ENCODE measurements around the gene SPDYA.
A peak's percentile ranks its signal among the peaks of the same experiment; 100 is the strongest.

Gene SPDYA

DNA sequence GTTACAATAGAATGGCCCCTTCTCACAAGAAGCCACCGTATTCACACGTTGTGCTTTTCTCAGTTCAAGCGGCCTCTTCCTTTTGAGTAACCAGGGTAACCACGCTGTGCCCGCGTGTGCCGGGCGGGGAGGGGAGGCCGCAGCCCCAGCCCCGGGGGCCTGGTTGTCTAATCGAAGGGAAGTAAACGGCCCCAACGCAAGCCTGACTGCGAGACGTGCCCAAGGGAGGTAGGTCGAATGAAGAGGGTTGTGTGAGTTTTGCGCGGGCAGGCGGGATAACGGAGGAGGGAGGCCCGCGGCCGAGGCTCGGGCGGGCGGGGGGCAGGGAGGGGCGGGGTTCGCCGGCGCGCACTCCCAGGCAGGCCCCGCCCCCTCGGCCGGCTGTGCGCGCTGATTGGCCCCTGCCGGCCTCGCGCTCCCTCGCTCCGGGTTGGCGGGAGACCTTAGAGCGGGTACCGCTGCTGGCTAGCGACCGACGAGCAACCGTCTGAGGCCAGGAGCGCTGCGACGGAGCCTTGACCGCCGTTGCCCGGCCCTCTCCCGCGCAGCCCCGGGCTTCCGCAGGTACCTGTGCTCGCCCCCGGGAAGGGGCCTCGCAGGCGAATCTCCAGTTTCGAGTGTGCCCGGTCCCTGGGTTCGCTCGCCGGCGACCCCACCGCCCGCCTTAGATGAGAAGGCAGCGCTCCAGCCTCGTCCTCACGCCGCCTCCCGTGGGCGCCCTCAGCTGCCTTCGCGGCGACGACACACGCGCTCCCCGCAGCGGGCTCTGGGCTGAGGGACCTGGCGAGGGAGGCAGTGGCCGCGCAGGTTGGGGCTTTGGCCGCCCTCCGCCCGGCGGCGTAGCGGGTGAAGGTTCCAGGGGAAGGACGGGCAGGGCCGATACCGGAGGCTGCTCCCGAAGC, at the start of gene SPDYA:
Gene SPDYA, plus strand, starts transcription at position 451 of the 902 bp plus-strand sequence. CDS start 5,181 bp downstream, outside the sequence.
- Histone ChIP-seq H3K9ac (ENCODE audit: low read length) (no peak within 1 kb of the TSS), H4K20me1 (ENCODE audit: insufficient read depth, low read length) (no peaks in the 10 kb centered on the region), H2AFZ (ENCODE audit: low read length) (no peak within 1 kb of the TSS), H3K4me1 (ENCODE audit: insufficient read depth, low read length, severe bottlenecking) (peaks cover 8% of the 10 kb centered on the region), H3K79me2 (ENCODE audit: insufficient read depth, low read length) (no peaks in the 10 kb centered on the region), H3K4me3 (ENCODE audit: low read depth, low read length, poor library complexity, severe bottlenecking) (peak within 1 kb of the TSS; percentile 47), H3K4me2 (ENCODE audit: low read length) (peak within 1 kb of the TSS; percentile 53), H3K9me2 (ENCODE audit: low read depth, low read length) (no peaks in the 10 kb centered on the region), H3K27ac (ENCODE audit: low read depth, low read length, poor library complexity, severe bottlenecking) (no peak within 1 kb of the TSS), H3F3A (ENCODE audit: insufficient read depth, low read length) (no peaks in the 10 kb centered on the region), H3K9me3 (ENCODE audit: low read length) (no peaks in the 10 kb centered on the region), H3K27me3 (ENCODE audit: insufficient read depth, low read length) (no peaks in the 10 kb centered on the region), H3K36me3 (ENCODE audit: insufficient read depth, low read length) (no peaks in the 10 kb centered on the region; the same call in 1 of the 2 replicates)
- TF ChIP-seq, protein P1, sequence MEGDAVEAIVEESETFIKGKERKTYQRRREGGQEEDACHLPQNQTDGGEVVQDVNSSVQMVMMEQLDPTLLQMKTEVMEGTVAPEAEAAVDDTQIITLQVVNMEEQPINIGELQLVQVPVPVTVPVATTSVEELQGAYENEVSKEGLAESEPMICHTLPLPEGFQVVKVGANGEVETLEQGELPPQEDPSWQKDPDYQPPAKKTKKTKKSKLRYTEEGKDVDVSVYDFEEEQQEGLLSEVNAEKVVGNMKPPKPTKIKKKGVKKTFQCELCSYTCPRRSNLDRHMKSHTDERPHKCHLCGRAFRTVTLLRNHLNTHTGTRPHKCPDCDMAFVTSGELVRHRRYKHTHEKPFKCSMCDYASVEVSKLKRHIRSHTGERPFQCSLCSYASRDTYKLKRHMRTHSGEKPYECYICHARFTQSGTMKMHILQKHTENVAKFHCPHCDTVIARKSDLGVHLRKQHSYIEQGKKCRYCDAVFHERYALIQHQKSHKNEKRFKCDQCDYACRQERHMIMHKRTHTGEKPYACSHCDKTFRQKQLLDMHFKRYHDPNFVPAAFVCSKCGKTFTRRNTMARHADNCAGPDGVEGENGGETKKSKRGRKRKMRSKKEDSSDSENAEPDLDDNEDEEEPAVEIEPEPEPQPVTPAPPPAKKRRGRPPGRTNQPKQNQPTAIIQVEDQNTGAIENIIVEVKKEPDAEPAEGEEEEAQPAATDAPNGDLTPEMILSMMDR (IDR thresholded peaks at IDR 0.05; ENCODE audit: low read length): no peak
- no peak for TF ChIP-seq EZH2 (IDR thresholded peaks at IDR 0.05; ENCODE audit: borderline replicate concordance, low read length)

DNA sequence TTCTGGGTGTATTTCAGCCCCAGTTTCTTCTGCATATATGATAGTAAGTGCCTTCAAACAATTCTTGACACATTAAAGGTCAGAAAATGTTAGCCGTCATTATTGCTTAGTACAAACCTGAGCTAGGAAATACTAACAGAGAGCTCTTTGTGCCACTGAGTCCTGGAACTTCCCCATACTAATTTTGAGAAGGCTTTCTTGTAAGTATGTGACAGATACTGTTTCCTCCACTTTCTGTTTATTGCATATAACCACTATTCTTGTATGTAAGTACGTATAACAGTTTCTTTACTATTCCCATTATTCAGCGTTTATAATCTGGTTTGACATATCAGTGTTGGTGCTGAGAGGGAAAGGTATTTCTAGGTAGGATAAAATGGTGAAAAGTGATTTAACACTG, 49.2 kb upstream of the SPDYA start:
- Histone ChIP-seq H2AFZ (ENCODE audit: low read length) (no peak overlapping the region), H3K36me3 (ENCODE audit: insufficient read depth, low read length) (peaks cover 32% of the 10 kb centered on the region), H3K27me3 (ENCODE audit: insufficient read depth, low read length) (no peaks in the 10 kb centered on the region), H4K20me1 (ENCODE audit: insufficient read depth, low read length) (no peaks in the 10 kb centered on the region; the same call in 1 of the 2 replicates), H3K79me2 (ENCODE audit: insufficient read depth, low read length) (peaks cover 96% of the 10 kb centered on the region), H3K9me2 (ENCODE audit: low read depth, low read length) (no peaks in the 10 kb centered on the region), H3K9ac (ENCODE audit: low read length) (no peak overlapping the region), H3K4me3 (ENCODE audit: low read depth, low read length, poor library complexity, severe bottlenecking) (no peak overlapping the region), H3K27ac (ENCODE audit: low read depth, low read length, poor library complexity, severe bottlenecking) (no peak overlapping the region), H3K4me1 (ENCODE audit: insufficient read depth, low read length, severe bottlenecking) (peaks cover 14% of the 10 kb centered on the region), H3K4me2 (ENCODE audit: low read length) (no peak overlapping the region), H3K9me3 (ENCODE audit: low read length) (no peaks in the 10 kb centered on the region), H3F3A (ENCODE audit: insufficient read depth, low read length) (no peaks in the 10 kb centered on the region)
- no peak for TF ChIP-seq EZH2 (IDR thresholded peaks at IDR 0.05; ENCODE audit: borderline replicate concordance, low read length)
- TF ChIP-seq, protein P1 (IDR thresholded peaks at IDR 0.05; ENCODE audit: low read length): no peak

DNA sequence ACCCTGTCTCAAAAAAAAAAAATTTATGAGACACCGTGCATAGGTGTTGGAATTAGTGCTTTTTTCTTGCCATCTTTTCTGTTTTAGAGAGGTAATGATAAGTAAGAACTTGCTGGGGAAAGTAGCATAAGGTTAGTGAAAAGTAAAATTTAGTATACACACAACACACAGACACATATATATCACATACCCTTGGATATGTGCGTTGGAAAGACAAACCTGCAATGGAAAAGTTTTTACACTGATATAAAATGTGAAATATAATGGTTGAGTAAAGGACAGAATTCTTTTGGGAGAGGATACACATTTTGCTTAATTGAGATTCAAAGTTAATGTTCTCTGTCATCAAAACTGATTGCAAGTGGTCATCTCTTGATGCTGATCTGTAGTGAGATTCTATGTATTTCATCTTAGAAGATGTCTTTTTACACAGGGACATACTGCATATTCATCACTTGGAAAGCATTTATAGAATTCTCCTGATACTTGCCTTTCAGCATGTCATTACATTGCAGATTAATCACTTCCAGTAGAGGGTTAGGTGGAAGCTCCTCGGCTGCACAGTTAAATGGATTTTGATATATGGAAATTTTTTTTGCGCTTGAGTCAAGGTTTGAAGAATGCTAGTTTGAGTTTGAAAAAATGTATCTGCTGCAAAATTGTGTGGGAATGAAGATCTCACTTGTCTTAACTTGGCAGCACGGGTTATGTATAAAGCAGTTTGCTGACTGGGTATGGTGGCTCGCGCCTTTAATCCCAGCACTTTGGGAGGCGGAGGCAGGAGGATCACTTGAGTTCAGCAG, 45.5 kb upstream of the SPDYA start:
- Histone ChIP-seq H3K9me2 (ENCODE audit: low read depth, low read length) (no peaks in the 10 kb centered on the region), H3K9me3 (ENCODE audit: low read length) (0 out of 2 replicates have a peak, but pooled peaks cover 8% of the 10 kb centered on the region), H4K20me1 (ENCODE audit: insufficient read depth, low read length) (no peaks in the 10 kb centered on the region), H3K36me3 (ENCODE audit: insufficient read depth, low read length) (peaks cover 16% of the 10 kb centered on the region), H3K4me3 (ENCODE audit: low read depth, low read length, poor library complexity, severe bottlenecking) (no peak overlapping the region), H3K9ac (ENCODE audit: low read length) (no peak overlapping the region), H3K79me2 (ENCODE audit: insufficient read depth, low read length) (peaks cover 99% of the 10 kb centered on the region), H3K27me3 (ENCODE audit: insufficient read depth, low read length) (no peaks in the 10 kb centered on the region), H3F3A (ENCODE audit: insufficient read depth, low read length) (no peaks in the 10 kb centered on the region), H3K4me2 (ENCODE audit: low read length) (no peak overlapping the region), H3K27ac (ENCODE audit: low read depth, low read length, poor library complexity, severe bottlenecking) (no peak overlapping the region), H2AFZ (ENCODE audit: low read length) (no peak overlapping the region), H3K4me1 (ENCODE audit: insufficient read depth, low read length, severe bottlenecking) (no peaks in the 10 kb centered on the region)
- TF ChIP-seq EZH2 (IDR thresholded peaks at IDR 0.05; ENCODE audit: borderline replicate concordance, low read length): no peak
- TF ChIP-seq, protein P1 (IDR thresholded peaks at IDR 0.05; ENCODE audit: low read length): no peak
